Omental fat pad (tissue), 4 donors: ENCODE data around the gene DR1. TPM values are rescaled to one million over a fixed set of nuclear protein-coding genes. Genes with fewer than 3 reads are reported as not detected.

Experiments used
- ATAC-seq: fragments of 150-250 bp; one replicate; pipeline ENCODE4 v1.9.1; 2016; ENCODE audit warnings: mild to moderate bottlenecking, moderate library complexity; ENCODE audit not compliant: low FRiP score
- DNase-seq: peaks from one replicate; pipeline ENCODE4 v3.0.0-alpha.2; 2019; ENCODE audit warnings: low spot score
- total RNA-seq, 4 donors: library from RNA; depleted of rRNA; stranded (reverse); fragments of >200 nt; gene quantifications; one replicate each; pipeline ENCODE4 v1.1.0, GENCODE V29; 2016
- TF ChIP-seq, protein P1 (sequence below), 3 donors: fragments of 450-650 bp; IDR thresholded peaks; one replicate each; pipeline ENCODE4 v1.5.1; 2016 to 2017; ENCODE audit warnings: antibody characterized with exemption in 3 of 3, mild to moderate bottlenecking in 3 of 3, moderate library complexity in 2 of 3

DR1 gene
- total RNA-seq, 4 donors from 2014 or later = 21.4 to 31.9 (median 27.7) TPM

DNA sequence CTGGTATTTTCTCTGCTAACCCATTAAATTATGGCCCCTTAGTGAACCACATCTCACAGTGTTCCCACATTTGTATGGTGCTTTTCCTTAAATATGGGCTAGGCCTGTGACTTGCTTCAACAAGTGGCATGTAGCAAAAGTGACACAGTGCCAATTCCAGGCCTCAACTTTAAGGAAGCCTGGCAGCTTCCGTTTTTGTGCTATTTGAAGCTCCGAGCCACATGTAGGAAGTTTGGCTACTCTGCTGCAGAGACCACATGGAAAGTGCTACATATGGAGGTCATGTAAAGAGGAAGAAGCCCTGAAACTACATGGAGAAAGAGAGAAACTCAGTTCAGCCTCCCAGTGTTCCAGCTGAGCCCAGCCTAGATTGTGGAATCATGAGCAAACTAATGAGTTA, 28.5 kb upstream of the DR1 start:
- no peak for ATAC-seq

GRCh38 chr1:93317943-93318342, 27.8 kb upstream of the DR1 start:
- ATAC-seq (no peak), DNase-seq (no peak)
- TF ChIP-seq, protein P1, sequence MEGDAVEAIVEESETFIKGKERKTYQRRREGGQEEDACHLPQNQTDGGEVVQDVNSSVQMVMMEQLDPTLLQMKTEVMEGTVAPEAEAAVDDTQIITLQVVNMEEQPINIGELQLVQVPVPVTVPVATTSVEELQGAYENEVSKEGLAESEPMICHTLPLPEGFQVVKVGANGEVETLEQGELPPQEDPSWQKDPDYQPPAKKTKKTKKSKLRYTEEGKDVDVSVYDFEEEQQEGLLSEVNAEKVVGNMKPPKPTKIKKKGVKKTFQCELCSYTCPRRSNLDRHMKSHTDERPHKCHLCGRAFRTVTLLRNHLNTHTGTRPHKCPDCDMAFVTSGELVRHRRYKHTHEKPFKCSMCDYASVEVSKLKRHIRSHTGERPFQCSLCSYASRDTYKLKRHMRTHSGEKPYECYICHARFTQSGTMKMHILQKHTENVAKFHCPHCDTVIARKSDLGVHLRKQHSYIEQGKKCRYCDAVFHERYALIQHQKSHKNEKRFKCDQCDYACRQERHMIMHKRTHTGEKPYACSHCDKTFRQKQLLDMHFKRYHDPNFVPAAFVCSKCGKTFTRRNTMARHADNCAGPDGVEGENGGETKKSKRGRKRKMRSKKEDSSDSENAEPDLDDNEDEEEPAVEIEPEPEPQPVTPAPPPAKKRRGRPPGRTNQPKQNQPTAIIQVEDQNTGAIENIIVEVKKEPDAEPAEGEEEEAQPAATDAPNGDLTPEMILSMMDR (IDR thresholded peaks at IDR 0.05) = no peak

More for the DNA sequence above, 28.5 kb upstream of the DR1 start:
- TF ChIP-seq, protein P1 (IDR thresholded peaks at IDR 0.05) = no peak
- DNase-seq = no peak

- ATAC-seq (no peak), DNase-seq (no peak)
- TF ChIP-seq, protein P1 (IDR thresholded peaks at IDR 0.05) = no peak
These were observed 24.0 kb upstream of the DR1 start for GRCh38 chr1:93321720-93322119.

- TF ChIP-seq, protein P1 (IDR thresholded peaks at IDR 0.05) = no peak
- DNase-seq (no peak), ATAC-seq (no peak)
These were observed 23.4 kb upstream of the DR1 start for GRCh38 chr1:93322349-93322748.

GRCh38 chr1:93323185-93323820, 22.4 kb upstream of the DR1 start:
- TF ChIP-seq, protein P1 (IDR thresholded peaks at IDR 0.05) = no peak
- DNase-seq (no peak), ATAC-seq (no peak)

GRCh38 chr1:93324486-93325464, 20.9 kb upstream of the DR1 start:
- no peak for ATAC-seq
- TF ChIP-seq, protein P1 (IDR thresholded peaks at IDR 0.05) = no peak
- DNase-seq = no peak
